Measurements from ENCODE around the gene RBM28.

RBM28 gene

DNA sequence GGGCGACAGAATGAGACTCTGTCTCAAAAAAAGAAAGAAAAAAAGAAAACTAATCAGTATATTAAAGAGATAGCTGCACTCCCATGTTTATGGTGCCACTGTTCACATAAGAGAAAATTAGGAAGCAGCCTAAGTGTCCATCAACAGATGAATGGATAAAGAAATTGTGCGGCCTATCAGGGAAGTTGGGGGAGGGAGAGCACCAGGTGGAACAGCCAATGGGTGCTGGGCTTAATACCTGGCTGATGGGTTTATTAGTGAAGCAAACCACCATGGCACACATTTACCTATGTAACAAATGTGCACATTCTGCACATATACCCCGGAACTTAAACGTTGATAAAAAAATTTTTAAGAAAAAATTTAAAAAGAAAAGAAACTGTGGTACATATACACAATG lies 26.8 kb upstream of the RBM28 start:
- no peak for DNase-seq (ENCODE audit: low read depth)

- DNase-seq (ENCODE audit: low read depth), result no peak
These were observed 23.3 kb upstream of the RBM28 start for GRCh38 chr7:128366986-128367385.

GRCh38 chr7:128366300-128366699 lies 22.6 kb upstream of the RBM28 start:
- no peak for DNase-seq (ENCODE audit: low read depth)

GRCh38 chr7:128365432-128365831 lies 21.7 kb upstream of the RBM28 start:
- no peak for DNase-seq (ENCODE audit: low read depth)

- no peak for DNase-seq (ENCODE audit: low read depth)
These were observed 20.6 kb upstream of the RBM28 start for GRCh38 chr7:128364166-128364870.

- DNase-seq (ENCODE audit: low read depth), result no peak
These were observed 19.6 kb upstream of the RBM28 start for GRCh38 chr7:128363261-128363721.

- no peak for DNase-seq (ENCODE audit: low read depth)
These were observed 19.0 kb upstream of the RBM28 start for GRCh38 chr7:128362670-128363069.

- no peak for DNase-seq (ENCODE audit: low read depth)
These were observed 18.0 kb upstream of the RBM28 start, which contains the start of gene PRRT4 for GRCh38 chr7:128361411-128362379. TSS of gene PRRT4 (minus strand) at chr7:128361690.

DNA sequence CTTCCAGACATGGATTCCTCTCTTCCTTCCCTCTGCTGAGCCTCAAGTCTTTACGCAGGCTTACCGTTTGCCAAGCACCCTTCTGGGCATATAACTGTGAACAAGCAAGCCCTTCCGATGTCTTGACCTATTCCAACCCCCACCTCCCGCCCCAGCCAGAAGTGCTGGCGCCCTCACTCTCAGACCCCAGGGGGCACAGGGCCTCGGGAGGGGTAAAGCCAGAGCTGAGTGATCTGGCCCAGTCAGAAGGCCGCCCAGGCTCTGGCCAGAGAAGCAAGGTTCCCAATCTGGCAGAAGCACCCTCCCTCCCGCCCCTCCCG lies 16.6 kb upstream of the RBM28 start:
- no peak for DNase-seq (ENCODE audit: low read depth)

DNA sequence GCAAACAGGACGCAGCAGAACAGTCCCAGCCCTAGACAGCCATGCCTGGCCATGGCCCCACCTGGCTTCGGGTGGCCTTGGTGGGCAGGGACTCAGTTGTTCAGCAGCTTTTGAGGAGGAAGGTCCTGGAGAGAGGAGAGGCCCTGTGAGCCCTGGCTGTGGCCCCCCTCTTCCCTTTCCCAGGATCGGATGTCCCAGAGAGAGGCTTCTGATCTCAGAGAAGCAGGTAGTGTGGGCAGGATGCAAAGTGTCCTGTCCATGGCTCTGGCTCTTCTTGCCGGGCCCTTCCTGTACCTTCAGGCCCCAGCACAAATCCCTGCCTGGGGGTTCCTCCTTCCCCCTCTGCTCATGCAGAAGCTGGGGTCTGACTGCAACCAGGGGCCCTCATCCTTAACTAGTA lies 16.2 kb upstream of the RBM28 start:
- DNase-seq (ENCODE audit: low read depth), result no peak

DNA sequence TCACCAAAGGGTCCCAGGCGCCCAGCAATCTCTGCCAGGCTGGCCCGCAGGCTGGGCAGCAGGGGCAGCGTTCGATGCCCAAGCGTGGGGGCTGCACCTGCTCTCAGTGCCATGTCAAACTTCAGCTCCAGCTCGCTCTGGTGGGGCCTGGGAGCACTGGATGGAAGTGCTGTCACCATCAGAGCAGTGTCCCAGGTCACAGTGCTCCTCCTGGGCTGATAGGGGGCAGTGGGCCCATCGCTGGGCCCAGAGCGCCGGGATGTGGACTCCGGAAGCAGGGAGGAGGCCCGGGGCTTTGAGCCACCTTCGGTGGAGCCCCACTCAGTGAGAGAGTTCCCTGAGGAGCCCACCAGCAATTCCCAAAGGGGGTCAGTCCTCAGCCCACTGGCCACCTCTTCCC lies 15.6 kb upstream of the RBM28 start:
- DNase-seq (ENCODE audit: low read depth), result no peak

DNA sequence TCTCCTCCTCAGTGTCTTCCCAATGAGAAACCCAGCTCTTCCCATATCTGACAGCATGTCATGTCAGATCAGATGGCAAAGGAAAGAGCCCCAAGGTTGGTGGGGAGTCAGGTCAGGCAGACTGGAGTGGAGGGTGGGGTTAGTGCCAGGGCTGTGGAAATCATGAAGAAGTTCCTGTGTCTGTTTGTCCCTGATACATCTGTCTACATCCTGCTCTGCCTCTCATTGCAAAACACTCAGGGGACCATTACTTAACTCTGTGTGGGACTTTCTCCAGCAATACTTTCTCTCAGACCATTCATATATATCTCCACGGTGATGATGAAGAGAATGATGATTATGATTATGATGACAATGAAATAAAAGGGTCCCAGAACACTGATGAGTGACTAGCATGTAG lies 14.5 kb upstream of the RBM28 start:
- DNase-seq (ENCODE audit: low read depth), result no peak

- no peak for DNase-seq (ENCODE audit: low read depth)
These were observed 13.5 kb upstream of the RBM28 start for GRCh38 chr7:128357217-128357613.

GRCh38 chr7:128356546-128357216 lies 13.0 kb upstream of the RBM28 start:
- no peak for DNase-seq (ENCODE audit: low read depth)

GRCh38 chr7:128353610-128354009 lies 9.9 kb upstream of the RBM28 start:
- no peak for DNase-seq (ENCODE audit: low read depth)

GRCh38 chr7:128353189-128353588 lies 9.5 kb upstream of the RBM28 start:
- DNase-seq (ENCODE audit: low read depth), result no peak

- DNase-seq (ENCODE audit: low read depth), result no peak
These were observed 8.9 kb upstream of the RBM28 start for GRCh38 chr7:128352636-128353035.

DNA sequence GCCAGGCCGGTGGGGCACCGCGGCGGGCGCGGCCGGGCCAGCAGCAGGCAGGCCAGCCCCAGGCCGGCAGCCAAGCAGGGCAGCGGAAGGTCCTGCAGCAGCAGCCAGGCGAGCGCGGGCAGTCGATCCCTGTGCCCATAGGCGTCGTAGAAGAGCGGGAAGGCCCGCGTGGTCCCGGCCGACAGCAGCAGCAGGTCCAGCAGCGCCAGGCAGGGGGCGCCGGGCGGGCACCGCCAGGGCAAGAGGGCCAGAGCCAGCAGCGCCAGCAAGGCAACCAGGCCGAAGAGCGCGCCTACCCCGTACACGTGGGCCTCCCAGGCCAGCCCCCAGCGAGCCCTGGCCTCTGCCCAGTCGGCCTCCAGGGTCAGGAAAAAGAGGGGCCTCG lies 8.4 kb upstream of the RBM28 start:
- no peak for DNase-seq (ENCODE audit: low read depth)

DNA sequence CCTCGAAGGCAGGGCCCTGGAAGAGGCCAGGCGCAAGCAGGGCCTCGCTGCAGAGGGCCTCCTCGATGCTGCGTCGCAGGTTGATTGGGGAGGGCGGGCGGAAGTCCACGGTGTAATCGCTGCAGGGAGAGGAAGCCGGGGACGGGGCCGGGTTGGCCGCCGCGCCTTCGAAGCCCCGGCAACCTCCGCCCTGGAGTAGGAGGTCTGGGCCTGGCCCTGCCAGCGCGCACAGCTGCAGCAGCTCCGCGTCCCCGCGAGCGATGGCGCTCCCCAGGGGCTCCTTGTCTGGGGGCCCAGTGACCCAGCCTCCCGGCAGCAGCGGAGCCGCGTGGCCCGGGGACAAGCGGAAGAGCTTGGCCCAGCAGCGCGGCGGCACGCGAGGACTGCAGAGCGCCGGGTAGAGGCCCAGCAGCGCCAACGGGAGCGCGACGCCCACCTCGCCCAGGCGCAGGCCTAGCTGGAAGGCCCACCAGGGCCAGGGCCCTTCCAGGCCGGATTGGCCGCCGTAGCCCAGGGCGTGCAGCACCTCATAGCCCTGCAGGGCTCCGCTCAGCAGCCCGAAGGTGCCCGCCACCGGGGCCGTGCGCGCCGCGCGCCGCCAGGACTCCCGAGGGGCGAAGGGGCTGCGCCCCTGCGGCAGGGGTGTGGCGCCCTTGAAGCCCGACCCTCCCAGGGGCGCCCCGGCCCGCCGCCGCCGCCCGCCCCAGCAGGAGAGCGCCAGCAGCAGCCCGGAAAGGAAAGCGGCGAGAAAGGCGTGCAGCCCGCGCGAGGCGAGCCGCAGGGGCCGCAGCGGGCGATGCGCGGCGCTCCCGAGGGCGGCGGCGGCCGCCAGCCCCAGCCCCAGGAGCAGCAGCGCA lies 7.8 kb upstream of the RBM28 start:
- DNase-seq (ENCODE audit: low read depth), result no peak

DNA sequence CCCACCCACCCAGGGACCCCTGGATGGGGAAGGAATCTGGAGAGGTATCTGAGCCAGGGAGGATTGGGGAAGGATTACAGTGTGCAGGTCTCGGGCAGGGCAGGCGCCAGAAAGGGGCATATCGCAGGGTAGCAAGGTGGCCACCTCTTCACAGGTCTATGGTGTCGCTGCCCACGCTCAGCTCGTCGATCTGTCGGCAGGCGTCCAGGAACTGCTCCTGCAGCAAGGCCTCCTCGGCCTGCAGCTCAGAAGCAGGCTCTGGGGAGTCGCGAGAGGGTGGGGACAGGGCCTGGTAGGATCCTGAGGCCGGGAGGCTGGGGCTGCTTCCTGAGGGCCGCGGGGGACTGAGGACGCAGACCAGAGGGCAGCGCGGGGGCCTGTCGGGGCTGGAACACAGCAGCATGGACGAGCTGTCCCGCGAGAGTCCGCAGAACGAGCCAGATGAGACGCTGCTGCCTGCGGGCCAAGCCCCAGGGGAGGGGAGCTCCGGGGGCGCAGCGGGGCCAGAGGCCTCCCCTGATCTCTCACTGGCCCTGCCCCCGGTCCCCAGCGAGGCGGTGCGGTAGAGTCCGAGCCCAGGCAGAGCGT lies 7.1 kb upstream of the RBM28 start:
- no peak for DNase-seq (ENCODE audit: low read depth)

DNA sequence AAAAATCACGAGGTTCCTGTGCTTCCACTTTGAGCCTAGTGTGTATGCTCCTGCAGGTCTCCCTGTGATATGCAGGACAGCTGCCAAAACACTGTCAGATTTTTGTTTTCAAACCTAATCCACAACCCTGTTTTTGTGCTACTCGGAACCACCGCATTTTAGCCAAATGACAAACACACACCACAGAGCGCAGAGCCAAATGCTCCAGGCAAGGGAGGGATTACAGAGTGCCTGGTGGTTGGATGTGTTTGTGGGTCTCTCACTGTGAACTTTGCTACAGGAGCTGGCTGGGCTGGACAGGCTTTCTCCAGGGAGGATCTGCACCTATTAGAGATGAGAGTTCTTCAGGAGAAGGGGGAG lies 5.7 kb upstream of the RBM28 start:
- no peak for DNase-seq (ENCODE audit: low read depth)

All from stimulated activated CD8-positive, alpha-beta memory T cell treated with anti-CD3 and anti-CD28 coated beads, Interleukin-7, amount 100 ng/mL, for 24 hours (primary cell).